NCI-H748 (cell line): ENCODE measurements around the gene ADAD2.

Source experiments
- DNase-seq: peaks from one replicate; lab custom pipeline; 2025; ENCODE audit not compliant: unreplicated experiment; lab: John Stamatoyannopoulos, UW

The ADAD2 gene

DNA sequence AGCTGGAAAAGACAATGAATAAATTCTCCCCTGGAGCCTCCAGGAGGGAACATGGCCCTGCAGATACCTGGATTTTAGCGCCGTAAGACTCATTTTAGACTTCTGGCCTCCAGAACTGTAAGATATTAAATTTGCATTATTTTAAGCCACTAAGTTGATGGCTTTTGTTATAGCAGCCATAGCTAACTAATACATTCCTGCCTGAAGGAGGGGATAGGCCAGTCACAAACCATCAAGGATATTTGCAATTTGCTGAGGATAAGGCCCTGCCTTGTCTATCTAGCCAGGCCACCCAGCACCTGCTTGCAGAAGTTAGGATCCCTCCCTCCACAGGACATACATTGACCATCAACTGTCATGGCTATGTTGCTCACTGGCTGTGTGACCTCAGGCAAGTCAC, 53.8 kb downstream of the ADAD2 start:
- DNase-seq, result no peak

DNA sequence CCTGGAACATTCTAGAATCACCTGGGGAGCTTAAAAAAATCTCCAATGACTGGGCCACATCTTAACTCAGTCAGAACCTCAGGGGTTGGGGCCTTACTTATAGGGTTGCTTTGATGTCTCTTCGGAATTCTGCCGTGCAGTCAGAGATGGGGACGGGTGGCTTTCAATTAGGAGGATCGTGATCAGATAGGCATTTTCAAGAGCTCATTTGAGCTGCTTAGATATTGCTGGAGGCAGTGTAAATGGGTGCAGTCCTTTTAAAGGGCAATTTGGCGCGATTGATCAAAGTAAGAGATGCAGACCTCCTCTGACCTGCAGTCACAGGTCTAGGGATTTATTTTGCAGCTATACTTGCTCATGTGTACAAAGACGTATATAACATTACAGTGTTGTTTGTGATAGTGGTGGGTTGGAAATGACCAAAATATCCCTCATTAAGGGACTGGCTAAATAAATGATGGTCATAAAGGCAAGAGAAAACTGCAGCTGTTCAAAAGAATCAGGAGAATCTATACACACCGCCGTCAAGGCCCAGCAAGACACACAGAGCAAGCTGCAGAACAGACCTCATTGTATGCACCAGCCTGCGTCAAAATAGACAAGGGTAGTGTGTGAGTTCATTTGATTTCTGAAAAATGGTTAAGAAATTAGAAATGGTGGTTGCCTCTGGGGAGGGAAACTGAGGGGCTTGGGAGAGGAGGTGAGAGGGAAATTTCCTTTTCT, 55.2 kb downstream of the ADAD2 start:
- no peak for DNase-seq

DNA sequence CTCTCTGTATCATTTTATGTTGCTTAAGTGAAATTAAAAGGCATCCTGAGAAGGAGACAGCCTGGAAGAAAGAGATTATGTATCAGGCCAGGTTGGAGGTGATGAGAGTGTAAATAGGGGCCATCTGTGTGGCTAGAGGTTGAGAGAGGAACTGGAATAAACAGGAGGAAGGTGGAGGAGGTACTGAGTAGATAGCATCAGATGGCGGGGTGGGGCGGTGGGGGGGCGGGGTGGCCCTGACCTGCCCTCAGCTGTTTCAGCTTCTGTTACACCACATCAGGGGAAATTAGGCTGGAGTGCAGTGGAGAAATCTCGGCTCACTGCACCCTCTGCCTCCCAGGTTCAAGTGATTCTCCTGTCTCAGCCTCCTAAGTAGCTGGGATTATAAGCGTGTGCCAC, 55.7 kb downstream of the ADAD2 start:
- DNase-seq, result no peak
